ENCODE data around the gene RPRD1A.

DNA sequence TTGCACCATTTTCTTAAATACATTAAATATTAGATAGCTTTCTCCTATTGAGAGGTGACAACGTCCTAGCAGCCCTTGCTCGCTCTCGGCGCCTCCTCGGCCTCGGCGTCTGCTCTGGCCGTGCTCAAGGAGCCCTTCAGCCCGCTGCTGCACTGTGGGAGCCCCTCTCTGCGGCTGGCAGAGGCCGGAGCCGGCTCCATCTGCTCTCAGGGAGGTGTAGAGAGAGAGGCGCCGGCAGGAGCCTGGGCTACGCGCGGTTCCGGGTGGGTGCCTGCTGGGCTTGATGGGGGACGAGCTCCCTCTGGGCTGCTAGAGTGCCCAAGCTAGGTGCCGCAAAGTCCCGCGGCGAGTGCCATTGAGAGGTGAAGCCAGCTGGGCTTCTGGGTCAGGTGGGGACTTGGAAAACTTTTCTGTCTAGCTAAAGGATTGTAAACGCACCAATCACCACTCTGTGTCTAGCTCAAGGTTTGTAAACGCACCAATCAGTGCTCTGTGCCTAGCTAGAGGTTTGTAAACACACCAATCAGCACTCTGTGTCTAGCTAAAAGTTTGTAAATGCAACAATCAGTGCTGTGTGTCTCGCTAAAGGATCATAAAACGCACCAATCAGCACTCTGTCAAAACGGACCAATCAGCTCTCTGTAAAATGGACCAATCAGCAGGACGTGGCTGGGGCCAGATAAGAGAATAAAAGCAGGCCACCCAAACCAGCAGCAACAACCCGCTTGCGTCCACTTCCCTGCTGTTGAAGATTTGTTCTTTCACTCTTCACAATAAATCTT is 3.1 kb downstream of the RPRD1A start:
- TF ChIP-seq RAD21 (IDR thresholded peaks at IDR 0.05; ENCODE audit: low read depth) (no peak), SIN3A (IDR thresholded peaks at IDR 0.05; ENCODE audit: low read depth) (no peak), POLR2A (IDR thresholded peaks at IDR 0.05; ENCODE audit: borderline replicate concordance, extremely low read depth, insufficient read depth, insufficient read length) (no peak), EZH2 (IDR thresholded peaks at IDR 0.05) (no peak), YY1 (IDR thresholded peaks at IDR 0.05; ENCODE audit: extremely low read depth, insufficient replicate concordance, low read depth, low read length) (no peak), ELF1 (IDR thresholded peaks at IDR 0.05; ENCODE audit: borderline replicate concordance, low read depth) (no peak)
- TF ChIP-seq, protein P1, sequence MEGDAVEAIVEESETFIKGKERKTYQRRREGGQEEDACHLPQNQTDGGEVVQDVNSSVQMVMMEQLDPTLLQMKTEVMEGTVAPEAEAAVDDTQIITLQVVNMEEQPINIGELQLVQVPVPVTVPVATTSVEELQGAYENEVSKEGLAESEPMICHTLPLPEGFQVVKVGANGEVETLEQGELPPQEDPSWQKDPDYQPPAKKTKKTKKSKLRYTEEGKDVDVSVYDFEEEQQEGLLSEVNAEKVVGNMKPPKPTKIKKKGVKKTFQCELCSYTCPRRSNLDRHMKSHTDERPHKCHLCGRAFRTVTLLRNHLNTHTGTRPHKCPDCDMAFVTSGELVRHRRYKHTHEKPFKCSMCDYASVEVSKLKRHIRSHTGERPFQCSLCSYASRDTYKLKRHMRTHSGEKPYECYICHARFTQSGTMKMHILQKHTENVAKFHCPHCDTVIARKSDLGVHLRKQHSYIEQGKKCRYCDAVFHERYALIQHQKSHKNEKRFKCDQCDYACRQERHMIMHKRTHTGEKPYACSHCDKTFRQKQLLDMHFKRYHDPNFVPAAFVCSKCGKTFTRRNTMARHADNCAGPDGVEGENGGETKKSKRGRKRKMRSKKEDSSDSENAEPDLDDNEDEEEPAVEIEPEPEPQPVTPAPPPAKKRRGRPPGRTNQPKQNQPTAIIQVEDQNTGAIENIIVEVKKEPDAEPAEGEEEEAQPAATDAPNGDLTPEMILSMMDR (IDR thresholded peaks at IDR 0.05 in 2 of 3, conservative IDR thresholded peaks at IDR 0.05 in 1 of 3; ENCODE audit: borderline replicate concordance in 1 of 3, insufficient read depth in 1 of 3, low read depth in 2 of 3, low read length in 2 of 3): no peak
- TF ChIP-seq, protein P2, sequence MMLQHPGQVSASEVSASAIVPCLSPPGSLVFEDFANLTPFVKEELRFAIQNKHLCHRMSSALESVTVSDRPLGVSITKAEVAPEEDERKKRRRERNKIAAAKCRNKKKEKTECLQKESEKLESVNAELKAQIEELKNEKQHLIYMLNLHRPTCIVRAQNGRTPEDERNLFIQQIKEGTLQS (IDR thresholded peaks at IDR 0.05): no peak

Measured in HCT116 (cell line).